ENCODE results near the gene COPZ2. TPM values are rescaled to one million over a fixed set of nuclear protein-coding genes. Genes with fewer than 3 reads are reported as not detected.

Gene COPZ2
- total and polyA plus RNA-seq, 2 donors (not counting 1 experiment from before 2014, with no cell fraction given): 1.0 to 2.3 TPM

DNA sequence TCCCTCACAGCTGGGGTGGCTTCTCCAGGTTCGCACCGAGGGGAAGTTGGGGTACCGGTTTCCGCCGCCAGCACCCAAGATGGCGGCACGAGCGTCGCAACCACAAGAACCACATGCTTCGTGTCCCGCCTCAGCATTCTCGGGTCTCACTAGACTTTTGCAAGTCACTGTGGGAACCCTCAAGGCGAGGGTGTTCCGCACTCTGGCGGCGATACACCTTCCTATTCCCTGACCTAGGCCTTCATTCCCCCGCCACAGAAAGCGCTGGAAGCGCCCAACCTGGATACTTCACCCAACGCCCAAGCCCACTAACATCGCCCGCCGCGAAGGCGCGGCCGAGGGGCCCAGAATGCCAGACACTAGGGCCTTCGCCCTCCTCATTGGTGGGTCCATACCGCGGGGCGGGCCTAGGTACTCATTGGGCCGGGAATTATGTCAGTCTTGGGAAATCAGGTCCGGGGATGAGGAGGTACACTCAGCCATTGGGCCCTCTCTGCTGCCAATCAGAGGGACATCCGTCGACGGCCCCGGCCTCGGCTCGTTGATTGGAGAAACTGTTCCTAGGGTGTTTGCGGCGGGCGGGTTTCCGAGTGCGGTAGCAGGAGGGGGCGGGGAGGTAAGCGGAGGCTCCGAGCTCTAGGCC lies 10.3 kb upstream of the COPZ2 start, which contains the start of gene NFE2L1:
NFE2L1 (plus strand) TSS at position 619 of the 643 bp plus-strand sequence. CDS start 2,760 bp downstream, outside the sequence.
- WGBS (ENCODE audit: insufficient coverage): under 1% methylated on average over 47 of the region's 47 CpGs
- Histone ChIP-seq H3K36me3 (replicated peaks in 1 of 2; ENCODE audit: control extremely low read depth in 1 of 2, control insufficient read depth in 1 of 2, extremely low read depth in 1 of 2, insufficient read depth in 2 of 2, low read length in 1 of 2) (peaks cover 0 to 25% of the 10 kb centered on the region in 2 experiments), H2AFZ (ENCODE audit: insufficient read depth, low read depth, low read length, poor library complexity, severe bottlenecking) (peak within 1 kb of the TSS; percentile 97), H3K27me3 (replicated peaks in 1 of 4; ENCODE audit: control extremely low read depth in 1 of 4, control insufficient read depth in 3 of 4, insufficient read depth in 4 of 4, low read length in 3 of 4) (no peaks in the 10 kb centered on the region), H3K4me3 (ENCODE audit: control extremely low read depth in 1 of 5, extremely low read depth in 1 of 5, insufficient read depth in 1 of 5, low read depth in 2 of 5, low read length in 4 of 5) (peak within 1 kb of the TSS; percentile 63 to 84 (median 78)), H3K79me2 (ENCODE audit: control insufficient read depth, insufficient read depth, low read length) (peaks cover 57% of the 10 kb centered on the region), H3K27ac (ENCODE audit: low read length in 2 of 2) (peak within 1 kb of the TSS; percentile 87 to 90), H3K4me2 (replicated peaks; ENCODE audit: low read depth, low read length, poor library complexity, severe bottlenecking) (peak within 1 kb of the TSS; percentile 80), H3K9me3 (ENCODE audit: control extremely low read depth in 1 of 3, control insufficient read depth in 2 of 3, insufficient read depth in 1 of 3, low read length in 2 of 3) (no peaks in the 10 kb centered on the region), H4K20me1 (ENCODE audit: control insufficient read depth, insufficient read depth, low read length, poor library complexity, severe bottlenecking) (peaks cover 21% of the 10 kb centered on the region), H3K9ac (ENCODE audit: low read length) (peak within 1 kb of the TSS; percentile 77), H3K4me1 (ENCODE audit: control insufficient read depth in 2 of 2, insufficient read depth in 2 of 2, low read length in 2 of 2) (peaks cover 30 to 35% of the 10 kb centered on the region in 2 donors)
- DNase-seq: peak; percentile 98
- Mint-ChIP-seq H3K4me1 (peaks cover 52% of the 10 kb centered on the region), H3K27ac (peak within 1 kb of the TSS; percentile 100), H3K27me3 (no peaks in the 10 kb centered on the region), H3K9me3 (ENCODE audit: insufficient read depth) (no peaks in the 10 kb centered on the region), H3K4me3 (peak within 1 kb of the TSS; percentile 97)
- intact Hi-C loops (cut with micrococcal nuclease): loop anchor here (1.0 kb wide), 8 partner anchors 11 to 153 kb away; partner anchors contain the start of genes CBX1, CDK5RAP3, COPZ2 and SNX11
- peak; percentile 94 for ATAC-seq (ENCODE audit: low read depth)
- CTCF ChIA-PET: interaction anchor here (0.6 to 5.3 kb wide), 15 partner anchors 9 to 101 kb away, joined by 3 to 50 read pairs (median 5); partner anchors contain the start of genes CBX1 and CDK5RAP3
- POLR2A ChIA-PET: interaction anchor here (0.5 to 2.6 kb wide), 6 partner anchors 11 to 152 kb away, joined by 3 to 16 read pairs (median 4); partner anchors contain the start of genes CDK5RAP3 and SP2
- no peak for TF ChIP-seq EZH2 (IDR thresholded peaks at IDR 0.05; ENCODE audit: borderline replicate concordance, insufficient read depth, low read depth, low read length, poor library complexity, severe bottlenecking)
- TF ChIP-seq, protein P1, sequence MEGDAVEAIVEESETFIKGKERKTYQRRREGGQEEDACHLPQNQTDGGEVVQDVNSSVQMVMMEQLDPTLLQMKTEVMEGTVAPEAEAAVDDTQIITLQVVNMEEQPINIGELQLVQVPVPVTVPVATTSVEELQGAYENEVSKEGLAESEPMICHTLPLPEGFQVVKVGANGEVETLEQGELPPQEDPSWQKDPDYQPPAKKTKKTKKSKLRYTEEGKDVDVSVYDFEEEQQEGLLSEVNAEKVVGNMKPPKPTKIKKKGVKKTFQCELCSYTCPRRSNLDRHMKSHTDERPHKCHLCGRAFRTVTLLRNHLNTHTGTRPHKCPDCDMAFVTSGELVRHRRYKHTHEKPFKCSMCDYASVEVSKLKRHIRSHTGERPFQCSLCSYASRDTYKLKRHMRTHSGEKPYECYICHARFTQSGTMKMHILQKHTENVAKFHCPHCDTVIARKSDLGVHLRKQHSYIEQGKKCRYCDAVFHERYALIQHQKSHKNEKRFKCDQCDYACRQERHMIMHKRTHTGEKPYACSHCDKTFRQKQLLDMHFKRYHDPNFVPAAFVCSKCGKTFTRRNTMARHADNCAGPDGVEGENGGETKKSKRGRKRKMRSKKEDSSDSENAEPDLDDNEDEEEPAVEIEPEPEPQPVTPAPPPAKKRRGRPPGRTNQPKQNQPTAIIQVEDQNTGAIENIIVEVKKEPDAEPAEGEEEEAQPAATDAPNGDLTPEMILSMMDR (IDR thresholded peaks at IDR 0.05): no peak
